Measurements from ENCODE around the gene C5orf22. TPM values are rescaled to one million over a fixed set of nuclear protein-coding genes. Genes with fewer than 3 reads are reported as not detected.
A peak's percentile ranks its signal among the peaks of the same experiment; 100 is the strongest.
"Not testable (repeated sequence)": the region's sequence is repeated elsewhere in the genome, so short reads cannot be mapped to it uniquely, and the experiment has no call there.

Gene C5orf22
- total RNA-seq, 1 donor from 2014 or later: 17.2 TPM

- Mint-ChIP-seq H3K36me3 (ENCODE audit: low read depth) (peaks cover 30% of the 10 kb centered on the region), H3K4me1 (ENCODE audit: low read depth) (peaks cover 41% of the 10 kb centered on the region), H3K9me3 (ENCODE audit: low read depth) (no peaks in the 10 kb centered on the region), H3K27me3 (ENCODE audit: low read depth) (no peaks in the 10 kb centered on the region), H3K4me3 (ENCODE audit: unreplicated experiment) (peak overlapping the region; percentile 99), H3K27ac (ENCODE audit: unreplicated experiment) (peak overlapping the region; percentile 97)
- no peak for TF ChIP-seq CTCF (IDR thresholded peaks at IDR 0.05)
- no peak for DNase-seq (ENCODE audit: low spot score)
Observed at GRCh38 chr5:31531543-31531887, 586 bp upstream of the C5orf22 start.

- peaks cover 10% of the 10 kb centered on the region for H3K36me3 Mint-ChIP-seq (ENCODE audit: low read depth)
- H3K9me3 Mint-ChIP-seq (ENCODE audit: low read depth): no peaks in the 10 kb centered on the region
- no peak overlapping the region for H3K4me3 Mint-ChIP-seq (ENCODE audit: unreplicated experiment)
- TF ChIP-seq CTCF (IDR thresholded peaks at IDR 0.05): no peak
- no peak for DNase-seq (ENCODE audit: low spot score)
- H3K27me3 Mint-ChIP-seq (ENCODE audit: low read depth): no peaks in the 10 kb centered on the region
- peaks cover 61% of the 10 kb centered on the region for H3K4me1 Mint-ChIP-seq (ENCODE audit: low read depth)
- peak overlapping the region; percentile 2 for H3K27ac Mint-ChIP-seq (ENCODE audit: unreplicated experiment)
Observed at GRCh38 chr5:31534527-31535046, 2.5 kb downstream of the C5orf22 start.

GRCh38 chr5:31536873-31537272 is 4.8 kb downstream of the C5orf22 start:
- TF ChIP-seq CTCF (IDR thresholded peaks at IDR 0.05): no peak
- no peak overlapping the region for H3K4me3 Mint-ChIP-seq (ENCODE audit: unreplicated experiment)
- peak overlapping the region; percentile 94 for H3K27ac Mint-ChIP-seq (ENCODE audit: unreplicated experiment)
- DNase-seq (ENCODE audit: low spot score): no peak
- H3K27me3 Mint-ChIP-seq (ENCODE audit: low read depth): no peaks in the 10 kb centered on the region
- peaks cover 38% of the 10 kb centered on the region for H3K4me1 Mint-ChIP-seq (ENCODE audit: low read depth)
- H3K36me3 Mint-ChIP-seq (ENCODE audit: low read depth): peaks cover 13% of the 10 kb centered on the region
- no peaks in the 10 kb centered on the region for H3K9me3 Mint-ChIP-seq (ENCODE audit: low read depth)

GRCh38 chr5:31537349-31537748 is 5.2 kb downstream of the C5orf22 start:
- TF ChIP-seq CTCF (IDR thresholded peaks at IDR 0.05): no peak
- Mint-ChIP-seq H3K27ac (ENCODE audit: unreplicated experiment) (peak overlapping the region; percentile 94), H3K9me3 (ENCODE audit: low read depth) (no peaks in the 10 kb centered on the region), H3K27me3 (ENCODE audit: low read depth) (no peaks in the 10 kb centered on the region), H3K4me3 (ENCODE audit: unreplicated experiment) (no peak overlapping the region), H3K36me3 (ENCODE audit: low read depth) (peaks cover 14% of the 10 kb centered on the region), H3K4me1 (ENCODE audit: low read depth) (peaks cover 37% of the 10 kb centered on the region)
- no peak for DNase-seq (ENCODE audit: low spot score)

GRCh38 chr5:31537851-31538250 is 5.8 kb downstream of the C5orf22 start:
- H3K27me3 Mint-ChIP-seq (ENCODE audit: low read depth): no peaks in the 10 kb centered on the region

GRCh38 chr5:31549114-31549513 is 17.0 kb downstream of the C5orf22 start:
- H3K27me3 Mint-ChIP-seq (ENCODE audit: low read depth); H3K4me1 Mint-ChIP-seq (ENCODE audit: low read depth); H3K9me3 Mint-ChIP-seq (ENCODE audit: low read depth); H3K27ac Mint-ChIP-seq (ENCODE audit: unreplicated experiment); DNase-seq (ENCODE audit: low spot score); H3K4me3 Mint-ChIP-seq (ENCODE audit: unreplicated experiment): not testable (repeated sequence)
- H3K36me3 Mint-ChIP-seq (ENCODE audit: low read depth): peaks cover 45% of the 10 kb centered on the region

More at GRCh38 chr5:31537851-31538250, 5.8 kb downstream of the C5orf22 start:
- no peak for TF ChIP-seq CTCF (IDR thresholded peaks at IDR 0.05)
- DNase-seq (ENCODE audit: low spot score): no peak
- peaks cover 16% of the 10 kb centered on the region for H3K36me3 Mint-ChIP-seq (ENCODE audit: low read depth)
- H3K27ac Mint-ChIP-seq (ENCODE audit: unreplicated experiment): peak overlapping the region; percentile 94
- H3K4me3 Mint-ChIP-seq (ENCODE audit: unreplicated experiment): no peak overlapping the region
- H3K4me1 Mint-ChIP-seq (ENCODE audit: low read depth): peaks cover 37% of the 10 kb centered on the region
- H3K9me3 Mint-ChIP-seq (ENCODE audit: low read depth): no peaks in the 10 kb centered on the region
